HEK293 (cell line): ENCODE results near the gene MXI1.

Experiments used
- SCRT2 ChIP-seq: fragments of 450-650 bp; formaldehyde crosslinking; IDR thresholded peaks from 2 replicates; pipeline ENCODE4 v1.5.1; 2016; ENCODE audit warnings: missing biosample characterization, missing genetic modification characterization
- YY1 ChIP-seq: fragments of 450-650 bp; formaldehyde crosslinking; IDR thresholded peaks from 2 replicates; pipeline ENCODE4 v1.5.1; 2018; ENCODE audit warnings: missing biosample characterization, missing genetic modification characterization
- ZNF10 ChIP-seq: fragments of 450-650 bp; formaldehyde crosslinking; IDR thresholded peaks from 2 replicates; pipeline ENCODE4 v1.5.1; 2017; ENCODE audit warnings: missing biosample characterization, missing genetic modification characterization
- ZNF174 ChIP-seq: fragments of 450-650 bp; formaldehyde crosslinking; IDR thresholded peaks from 2 replicates; pipeline ENCODE4 v1.5.0; 2017; ENCODE audit warnings: missing biosample characterization, mild to moderate bottlenecking, missing genetic modification characterization
- ZNF747 ChIP-seq: fragments of 450-650 bp; formaldehyde crosslinking; IDR thresholded peaks from 2 replicates; pipeline ENCODE4 v1.5.1; 2016; ENCODE audit warnings: missing biosample characterization, missing genetic modification characterization
- TF ChIP-seq, protein P1 (sequence below): fragments of 450-650 bp; formaldehyde crosslinking; IDR thresholded peaks from 2 replicates; pipeline ENCODE4 v1.5.1; 2016; ENCODE audit warnings: missing biosample characterization, missing genetic modification characterization
- TF ChIP-seq, protein P2 (sequence below): fragments of 450-650 bp; formaldehyde crosslinking; IDR thresholded peaks from 2 replicates; pipeline ENCODE4 v1.5.1; 2016; ENCODE audit warnings: missing biosample characterization, missing genetic modification characterization

DNA sequence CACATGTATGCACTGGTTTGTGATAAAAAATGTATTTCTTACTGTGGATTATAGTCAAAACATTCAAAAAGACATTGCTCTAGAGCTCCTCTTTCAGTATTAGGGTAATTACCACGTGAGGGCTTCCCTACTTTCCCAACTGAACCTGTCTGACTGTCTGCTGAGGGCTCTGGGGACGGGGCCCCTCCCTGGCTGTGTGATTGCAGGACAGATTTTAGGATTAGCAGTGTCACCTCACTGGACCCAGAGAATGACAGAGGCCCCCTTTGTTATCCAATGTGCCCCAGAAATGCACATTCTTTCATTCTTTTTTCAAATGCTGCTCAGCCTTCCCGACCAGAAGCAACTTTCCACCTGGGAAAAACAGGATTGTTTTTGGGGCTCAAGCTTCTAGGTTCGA lies 43.6 kb upstream of the MXI1 start:
- no peak for TF ChIP-seq YY1
- TF ChIP-seq ZNF174 (tag by site-specific recombination) = no peak
- no peak for TF ChIP-seq ZNF10 (tag by site-specific recombination)
- TF ChIP-seq, protein P1, sequence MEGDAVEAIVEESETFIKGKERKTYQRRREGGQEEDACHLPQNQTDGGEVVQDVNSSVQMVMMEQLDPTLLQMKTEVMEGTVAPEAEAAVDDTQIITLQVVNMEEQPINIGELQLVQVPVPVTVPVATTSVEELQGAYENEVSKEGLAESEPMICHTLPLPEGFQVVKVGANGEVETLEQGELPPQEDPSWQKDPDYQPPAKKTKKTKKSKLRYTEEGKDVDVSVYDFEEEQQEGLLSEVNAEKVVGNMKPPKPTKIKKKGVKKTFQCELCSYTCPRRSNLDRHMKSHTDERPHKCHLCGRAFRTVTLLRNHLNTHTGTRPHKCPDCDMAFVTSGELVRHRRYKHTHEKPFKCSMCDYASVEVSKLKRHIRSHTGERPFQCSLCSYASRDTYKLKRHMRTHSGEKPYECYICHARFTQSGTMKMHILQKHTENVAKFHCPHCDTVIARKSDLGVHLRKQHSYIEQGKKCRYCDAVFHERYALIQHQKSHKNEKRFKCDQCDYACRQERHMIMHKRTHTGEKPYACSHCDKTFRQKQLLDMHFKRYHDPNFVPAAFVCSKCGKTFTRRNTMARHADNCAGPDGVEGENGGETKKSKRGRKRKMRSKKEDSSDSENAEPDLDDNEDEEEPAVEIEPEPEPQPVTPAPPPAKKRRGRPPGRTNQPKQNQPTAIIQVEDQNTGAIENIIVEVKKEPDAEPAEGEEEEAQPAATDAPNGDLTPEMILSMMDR (tag by site-specific recombination) = no peak
- no peak for TF ChIP-seq SCRT2 (tag by site-specific recombination)
- TF ChIP-seq, protein P2, sequence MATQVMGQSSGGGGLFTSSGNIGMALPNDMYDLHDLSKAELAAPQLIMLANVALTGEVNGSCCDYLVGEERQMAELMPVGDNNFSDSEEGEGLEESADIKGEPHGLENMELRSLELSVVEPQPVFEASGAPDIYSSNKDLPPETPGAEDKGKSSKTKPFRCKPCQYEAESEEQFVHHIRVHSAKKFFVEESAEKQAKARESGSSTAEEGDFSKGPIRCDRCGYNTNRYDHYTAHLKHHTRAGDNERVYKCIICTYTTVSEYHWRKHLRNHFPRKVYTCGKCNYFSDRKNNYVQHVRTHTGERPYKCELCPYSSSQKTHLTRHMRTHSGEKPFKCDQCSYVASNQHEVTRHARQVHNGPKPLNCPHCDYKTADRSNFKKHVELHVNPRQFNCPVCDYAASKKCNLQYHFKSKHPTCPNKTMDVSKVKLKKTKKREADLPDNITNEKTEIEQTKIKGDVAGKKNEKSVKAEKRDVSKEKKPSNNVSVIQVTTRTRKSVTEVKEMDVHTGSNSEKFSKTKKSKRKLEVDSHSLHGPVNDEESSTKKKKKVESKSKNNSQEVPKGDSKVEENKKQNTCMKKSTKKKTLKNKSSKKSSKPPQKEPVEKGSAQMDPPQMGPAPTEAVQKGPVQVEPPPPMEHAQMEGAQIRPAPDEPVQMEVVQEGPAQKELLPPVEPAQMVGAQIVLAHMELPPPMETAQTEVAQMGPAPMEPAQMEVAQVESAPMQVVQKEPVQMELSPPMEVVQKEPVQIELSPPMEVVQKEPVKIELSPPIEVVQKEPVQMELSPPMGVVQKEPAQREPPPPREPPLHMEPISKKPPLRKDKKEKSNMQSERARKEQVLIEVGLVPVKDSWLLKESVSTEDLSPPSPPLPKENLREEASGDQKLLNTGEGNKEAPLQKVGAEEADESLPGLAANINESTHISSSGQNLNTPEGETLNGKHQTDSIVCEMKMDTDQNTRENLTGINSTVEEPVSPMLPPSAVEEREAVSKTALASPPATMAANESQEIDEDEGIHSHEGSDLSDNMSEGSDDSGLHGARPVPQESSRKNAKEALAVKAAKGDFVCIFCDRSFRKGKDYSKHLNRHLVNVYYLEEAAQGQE = no peak
- TF ChIP-seq ZNF747 (tag by site-specific recombination) = no peak
